ENCODE data around the gene MARCHF9. TPM values are rescaled to one million over a fixed set of nuclear protein-coding genes. Genes with fewer than 3 reads are reported as not detected.

Gene MARCHF9
- total RNA-seq, 4 donors from 2014 or later: 4.2 to 10.5 (median 5.2) TPM

DNA sequence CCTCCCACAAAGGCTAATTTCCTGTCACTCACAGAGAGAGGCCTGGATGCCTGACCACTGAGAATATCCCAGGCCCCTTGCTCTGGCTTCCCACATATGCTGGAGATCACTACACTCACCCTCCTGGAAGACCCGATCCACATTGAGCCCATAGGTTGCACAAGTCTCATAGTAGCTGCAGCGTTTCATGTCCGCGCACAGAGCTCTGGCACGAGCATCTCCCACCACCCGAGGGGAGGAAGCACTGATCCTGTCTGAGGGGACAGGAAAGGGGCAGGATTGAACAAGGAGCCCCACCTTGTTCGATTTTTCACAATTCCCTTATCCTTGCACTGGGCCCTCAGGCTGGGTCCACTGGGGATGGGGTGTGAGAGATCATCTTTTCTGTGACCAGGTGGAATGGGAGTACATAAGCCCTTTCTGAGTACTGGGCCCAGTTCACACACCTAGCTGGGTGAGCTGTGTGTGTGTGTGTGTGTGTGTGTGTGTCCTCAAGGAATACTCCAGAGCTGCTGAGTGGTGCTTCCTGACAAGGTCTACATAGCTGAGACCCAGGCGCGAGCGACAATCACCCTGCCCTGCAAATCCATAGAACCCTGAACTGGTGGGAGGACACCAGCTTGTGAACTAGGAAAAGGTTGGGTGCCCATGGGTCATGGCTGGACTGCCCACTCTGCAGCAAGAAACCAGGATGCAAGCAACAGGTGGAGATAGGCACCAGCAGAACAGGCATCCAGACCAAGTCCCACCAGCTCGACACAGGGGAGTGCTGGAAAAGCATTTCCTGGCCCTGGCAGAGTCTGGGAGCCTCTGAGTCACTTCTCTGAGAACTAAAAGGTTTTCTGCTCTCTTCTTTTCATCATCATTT lies 21.9 kb upstream of the MARCHF9 start:
- no peak for TF ChIP-seq CTCF (IDR thresholded peaks at IDR 0.05; ENCODE audit: low read depth)

- no peak for TF ChIP-seq CTCF (IDR thresholded peaks at IDR 0.05; ENCODE audit: low read depth)
These were observed 21.0 kb upstream of the MARCHF9 start for GRCh38 chr12:57733928-57734327.

GRCh38 chr12:57734591-57734990 lies 20.3 kb upstream of the MARCHF9 start:
- no peak for TF ChIP-seq CTCF (IDR thresholded peaks at IDR 0.05; ENCODE audit: low read depth)

DNA sequence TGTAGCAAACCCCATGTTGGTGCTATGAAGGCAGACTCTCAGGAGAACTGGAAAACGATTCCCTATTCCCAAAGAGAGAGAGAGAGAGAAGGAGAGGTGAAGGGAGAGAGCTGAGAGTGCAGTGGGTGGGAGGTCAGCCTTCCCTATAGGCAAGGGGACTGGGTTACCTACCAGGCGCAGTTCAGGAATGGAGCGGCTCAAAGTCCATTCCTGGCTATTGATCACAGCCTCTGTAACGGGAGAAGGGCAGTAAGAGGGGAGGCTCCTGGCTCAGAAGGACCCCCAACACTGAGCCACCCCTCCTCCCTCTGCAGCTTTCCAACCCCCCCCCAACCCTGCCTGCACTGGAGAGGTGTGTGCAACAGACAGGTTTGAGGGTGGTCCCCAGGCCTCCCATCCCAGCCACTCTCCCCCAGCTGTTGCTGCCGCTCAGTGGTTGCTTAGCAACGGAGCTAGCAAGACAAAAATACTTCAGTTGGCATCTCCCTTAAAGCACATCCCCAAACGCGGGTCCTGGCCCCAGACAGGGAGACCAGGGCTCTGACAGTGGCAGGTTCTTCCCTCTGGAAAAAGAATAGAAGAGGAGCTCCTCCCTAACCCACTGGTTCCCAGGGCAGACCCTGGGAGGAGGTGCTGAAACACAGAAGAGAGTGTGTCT lies 19.6 kb upstream of the MARCHF9 start:
- no peak for TF ChIP-seq CTCF (IDR thresholded peaks at IDR 0.05; ENCODE audit: low read depth)

GRCh38 chr12:57735952-57736740 lies 18.8 kb upstream of the MARCHF9 start:
- TF ChIP-seq CTCF (IDR thresholded peaks at IDR 0.05; ENCODE audit: low read depth): no peak

- no peak for TF ChIP-seq CTCF (IDR thresholded peaks at IDR 0.05; ENCODE audit: low read depth)
These were observed 18.0 kb upstream of the MARCHF9 start for GRCh38 chr12:57736741-57737466.

Measured in subcutaneous adipose tissue (tissue), 4 donors.